ENCODE results near the gene MARK1.

DNA sequence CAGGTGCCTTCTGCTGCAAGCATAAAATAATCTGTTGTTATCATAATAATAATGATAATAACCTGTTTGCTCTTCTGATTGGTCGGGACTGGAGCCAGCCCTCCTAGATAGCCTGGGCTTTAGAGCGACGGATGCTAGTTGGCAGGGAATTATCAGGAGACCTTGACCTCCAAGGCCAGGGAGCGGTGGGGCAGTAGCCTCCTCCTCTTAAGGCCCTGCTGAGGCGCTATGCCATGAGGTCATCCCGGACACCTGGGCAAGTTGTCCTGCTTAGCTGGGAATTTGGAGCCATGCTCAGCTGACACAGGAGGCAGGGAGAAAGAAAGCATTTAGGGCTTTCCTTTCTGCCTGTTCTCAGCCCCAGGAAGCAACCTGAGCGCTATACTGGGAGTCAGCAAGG lies 177.8 kb downstream of the MARK1 start:
- no peak for TF ChIP-seq POLR2A (IDR thresholded peaks at IDR 0.05)
- TF ChIP-seq, protein P1, sequence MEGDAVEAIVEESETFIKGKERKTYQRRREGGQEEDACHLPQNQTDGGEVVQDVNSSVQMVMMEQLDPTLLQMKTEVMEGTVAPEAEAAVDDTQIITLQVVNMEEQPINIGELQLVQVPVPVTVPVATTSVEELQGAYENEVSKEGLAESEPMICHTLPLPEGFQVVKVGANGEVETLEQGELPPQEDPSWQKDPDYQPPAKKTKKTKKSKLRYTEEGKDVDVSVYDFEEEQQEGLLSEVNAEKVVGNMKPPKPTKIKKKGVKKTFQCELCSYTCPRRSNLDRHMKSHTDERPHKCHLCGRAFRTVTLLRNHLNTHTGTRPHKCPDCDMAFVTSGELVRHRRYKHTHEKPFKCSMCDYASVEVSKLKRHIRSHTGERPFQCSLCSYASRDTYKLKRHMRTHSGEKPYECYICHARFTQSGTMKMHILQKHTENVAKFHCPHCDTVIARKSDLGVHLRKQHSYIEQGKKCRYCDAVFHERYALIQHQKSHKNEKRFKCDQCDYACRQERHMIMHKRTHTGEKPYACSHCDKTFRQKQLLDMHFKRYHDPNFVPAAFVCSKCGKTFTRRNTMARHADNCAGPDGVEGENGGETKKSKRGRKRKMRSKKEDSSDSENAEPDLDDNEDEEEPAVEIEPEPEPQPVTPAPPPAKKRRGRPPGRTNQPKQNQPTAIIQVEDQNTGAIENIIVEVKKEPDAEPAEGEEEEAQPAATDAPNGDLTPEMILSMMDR (IDR thresholded peaks at IDR 0.05): no peak
- TF ChIP-seq EP300 (IDR thresholded peaks at IDR 0.05): no peak

All from tibial nerve (tissue), 4 donors.